OCI-LY7 (cell line): ENCODE results near the gene ZNRF3. TPM values are rescaled to one million over a fixed set of nuclear protein-coding genes. Genes with fewer than 3 reads are reported as not detected.
"Not testable (repeated sequence)": the region's sequence is repeated elsewhere in the genome, so short reads cannot be mapped to it uniquely, and the experiment has no call there.

Experiments
- BruUV-seq: library from RNA; stranded (reverse); fragments of 400-500 nt; replicated peaks from 2 replicates; lab custom pipeline; 2021; lab: Mats Ljungman, UMichigan
- CTCF ChIA-PET: fragments of 300-600 bp; sonication (Branson Sonifier 250); formaldehyde crosslinking; loops from one replicate; lab custom pipeline; 2022; ENCODE audit warnings: antibody characterized with exemption; ENCODE audit not compliant: unreplicated experiment; lab: Charles Lee
- POLR2A ChIA-PET: fragments of 300-600 bp; sonication (Branson Sonifier 250); formaldehyde crosslinking; loops from one replicate; lab custom pipeline; 2022; ENCODE audit warnings: antibody characterized with exemption; lab: Charles Lee
- DNase-seq: peaks from one replicate; pipeline ENCODE4 v3.0.0-alpha.2; 2015; ENCODE audit warnings: low spot score
- H2AFZ ChIP-seq: fragments of 200-600 bp; sonication (generic), shearing (Covaris generic); 2 replicates; pipeline ENCODE4 v1.6.1; 2014; ENCODE audit warnings: mild to moderate bottlenecking, antibody characterized with exemption, low read length, moderate library complexity
- H3K27ac ChIP-seq: fragments of 200-600 bp; sonication (generic); 2 replicates; pipeline ENCODE4 v1.5.1; 2014; ENCODE audit warnings: mixed run types, low read depth, mild to moderate bottlenecking, moderate library complexity, low read length, inconsistent platforms; ENCODE audit not compliant: poor library complexity, severe bottlenecking
- H3K36me3 ChIP-seq: fragments of 200-600 bp; sonication (generic); 2 replicates; pipeline ENCODE4 v1.6.1; 2014; ENCODE audit warnings: mild to moderate bottlenecking, antibody characterized with exemption, low read length, moderate library complexity, mixed read lengths; ENCODE audit not compliant: insufficient read depth
- H3K4me1 ChIP-seq: fragments of 200-600 bp; sonication (generic); 2 replicates; pipeline ENCODE4 v1.5.1; 2014; ENCODE audit warnings: mild to moderate bottlenecking, low read length; ENCODE audit not compliant: insufficient read depth, poor library complexity, severe bottlenecking
- H3K4me2 ChIP-seq: fragments of 200-600 bp; sonication (generic); 2 replicates; pipeline ENCODE4 v1.6.1; 2014; ENCODE audit warnings: mild to moderate bottlenecking, low read length
- H3K4me3 ChIP-seq: fragments of 200-600 bp; sonication (generic); 2 replicates; pipeline ENCODE4 v1.5.1; 2014; ENCODE audit warnings: mild to moderate bottlenecking, low read depth, low read length; ENCODE audit not compliant: poor library complexity, severe bottlenecking
- H3K79me2 ChIP-seq: fragments of 200-600 bp; sonication (generic); 2 replicates; pipeline ENCODE4 v1.6.1; 2016; ENCODE audit warnings: low read depth, mild to moderate bottlenecking, low read length, moderate library complexity, mixed read lengths; ENCODE audit not compliant: insufficient read depth
- H3K9me2 ChIP-seq: fragments of 200-600 bp; sonication (generic); 2 replicates; pipeline ENCODE4 v1.6.1; 2016; ENCODE audit warnings: mild to moderate bottlenecking, low read length, mixed read lengths; ENCODE audit not compliant: insufficient read depth
- H3K9me3 ChIP-seq: fragments of 200-600 bp; sonication (generic); 2 replicates; pipeline ENCODE4 v1.6.1; 2014; ENCODE audit warnings: mild to moderate bottlenecking, mixed run types, low read length, mixed read lengths
- H4K20me1 ChIP-seq: fragments of 200-600 bp; sonication (generic); 2 replicates; pipeline ENCODE4 v1.6.1; 2014; ENCODE audit warnings: mild to moderate bottlenecking, antibody characterized with exemption, low read length, moderate library complexity, mixed read lengths; ENCODE audit not compliant: insufficient read depth
- CTCF ChIP-seq: fragments of 200-600 bp; sonication (generic); conservative IDR thresholded peaks from 2 replicates; pipeline ENCODE4 v1.5.1; 2014; ENCODE audit warnings: mild to moderate bottlenecking, antibody characterized with exemption, low read length, moderate library complexity, mixed read lengths
- EZH2phosphoT487 ChIP-seq: fragments of 200-600 bp; sonication (generic); IDR thresholded peaks from 2 replicates; pipeline ENCODE4 v1.6.1; 2018; ENCODE audit warnings: low read depth, borderline replicate concordance, mild to moderate bottlenecking, mixed run types, antibody characterized with exemption, low read length, moderate library complexity, mixed read lengths
- intact Hi-C: fragments of 100-400 bp; cut with micrococcal nuclease; formaldehyde crosslinking; loops from one replicate; pipeline ENCODE4 v1.10.0; 2022; ENCODE audit not compliant: unreplicated experiment
- total RNA-seq, 2 experiments: library from RNA; depleted of rRNA in 1 of 2; stranded (reverse); fragments of >200 nt in 1 of 2; shearing (Covaris generic) in 1 of 2; gene quantifications; 2 replicates each; pipeline ENCODE4 v1.2.3, GENCODE V29; 2014 to 2022

Gene ZNRF3
- total RNA-seq, 2 experiments from 2014 or later, result 3.6 to 3.9 TPM

DNA sequence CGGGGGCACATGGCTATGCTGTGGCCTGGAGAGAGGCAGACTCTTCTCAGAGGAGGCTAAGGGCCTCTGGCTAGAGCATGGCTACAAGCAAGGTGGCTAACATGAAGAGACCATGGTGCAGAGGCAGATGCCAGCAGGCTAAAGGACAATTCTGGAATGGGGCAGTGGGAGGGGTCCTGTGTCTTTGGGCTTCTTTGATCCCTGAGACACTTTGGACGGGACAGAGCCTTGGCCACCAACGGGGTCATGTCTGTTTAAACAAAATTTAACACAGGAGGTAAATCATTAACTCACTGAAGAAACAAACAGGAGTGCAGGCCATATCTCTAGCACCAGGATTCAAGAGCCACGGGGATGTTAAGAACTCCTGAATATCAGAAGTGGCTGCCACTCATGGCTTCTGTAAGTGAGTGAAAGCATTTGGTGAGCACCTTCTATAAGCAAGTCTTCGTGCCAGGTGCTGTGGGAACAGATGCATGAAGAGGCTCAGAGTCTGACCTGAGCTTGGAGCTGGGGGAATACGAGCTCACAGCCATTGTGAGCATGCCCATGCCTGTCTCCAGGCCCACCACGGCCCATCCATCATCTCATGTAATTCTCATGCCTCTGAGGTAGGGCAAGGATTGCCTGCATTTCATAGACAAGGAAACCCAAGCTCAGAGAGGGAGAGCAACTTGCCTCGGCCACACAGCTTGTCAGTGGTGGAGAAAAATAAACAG is 18.3 kb upstream of the ZNRF3 start:
- ChIA-PET POLR2A (no interaction called here), CTCF (no interaction called here)
- no TSS peak for BruUV-seq
- no peak overlapping the region for H3K4me2 ChIP-seq
- no peak overlapping the region for H2AFZ ChIP-seq
- H3K36me3 ChIP-seq, result no peaks in the 10 kb centered on the region
- no peaks in the 10 kb centered on the region for H3K4me1 ChIP-seq
- no peak overlapping the region for H3K27ac ChIP-seq
- no peak for TF ChIP-seq EZH2phosphoT487
- no peak for TF ChIP-seq CTCF
- H3K9me2 ChIP-seq, result no peaks in the 10 kb centered on the region
- intact Hi-C loops, result no loop called here
- DNase-seq, result no peak
- H4K20me1 ChIP-seq, result no peaks in the 10 kb centered on the region
- no peaks in the 10 kb centered on the region for H3K9me3 ChIP-seq
- no peaks in the 10 kb centered on the region for H3K79me2 ChIP-seq
- H3K4me3 ChIP-seq, result no peak overlapping the region

GRCh38 chr22:28867191-28867590 is 16.2 kb upstream of the ZNRF3 start:
- Histone ChIP-seq H3K4me2 (no peak overlapping the region), H3K36me3 (no peaks in the 10 kb centered on the region), H3K9me2 (no peaks in the 10 kb centered on the region), H3K79me2 (no peaks in the 10 kb centered on the region), H3K27ac (no peak overlapping the region), H3K4me3 (no peak overlapping the region), H2AFZ (no peak overlapping the region), H3K9me3 (no peaks in the 10 kb centered on the region), H3K4me1 (no peaks in the 10 kb centered on the region), H4K20me1 (no peaks in the 10 kb centered on the region)
- DNase-seq, result no peak
- ChIA-PET POLR2A (no interaction called here), CTCF (no interaction called here)
- BruUV-seq, result no TSS peak
- intact Hi-C loops, result no loop called here
- TF ChIP-seq EZH2phosphoT487 (no peak), CTCF (no peak)

- H3K9me3 ChIP-seq, H3K4me3 ChIP-seq, H3K27ac ChIP-seq, H3K36me3 ChIP-seq, H3K4me2 ChIP-seq, intact Hi-C loops, CTCF ChIA-PET, H3K79me2 ChIP-seq, H3K4me1 ChIP-seq, H4K20me1 ChIP-seq, H3K9me2 ChIP-seq, BruUV-seq, H2AFZ ChIP-seq: not testable (repeated sequence)
- DNase-seq, result peak; percentile 13
- POLR2A ChIA-PET, result interaction anchor here (0.6 kb wide), 2 partner anchors 193 to 1354 kb away, joined by 3 to 4 read pairs; no protein-coding TSS in a partner anchor
These were observed 15.0 kb upstream of the ZNRF3 start for GRCh38 chr22:28868389-28868788.
